GM21825 (cell line): ENCODE measurements around the gene TESPA1.

Experiments
- ATAC-seq: cut with Tn5 transposase; IDR thresholded peaks from one replicate; pipeline ENCODE4 v1.9.1; 2021; ENCODE audit warnings: mild to moderate bottlenecking, moderate library complexity; ENCODE audit not compliant: unreplicated experiment

The TESPA1 gene

GRCh38 chr12:54983536-54984101, 943 bp downstream of the TESPA1 start:
- ATAC-seq: no peak

DNA sequence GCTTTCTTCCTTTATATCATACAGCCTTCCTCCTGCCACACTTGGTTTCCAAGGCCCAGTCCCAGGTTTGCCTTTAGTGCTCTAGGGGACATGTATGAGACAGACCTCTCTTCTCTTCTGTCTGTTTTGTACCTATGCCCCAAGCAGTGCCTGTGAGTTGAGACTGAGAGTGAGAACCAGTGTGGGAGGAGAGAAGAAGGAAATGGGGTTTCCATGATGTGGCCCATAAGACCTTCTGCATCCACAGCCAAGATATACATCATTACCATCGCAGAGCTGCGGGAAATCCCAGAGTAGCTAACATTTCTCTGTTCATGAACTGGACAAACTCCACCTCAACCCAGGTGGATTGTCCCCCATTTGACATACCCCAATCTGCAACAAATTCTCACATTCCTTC, 2.8 kb downstream of the TESPA1 start:
- no peak for ATAC-seq

- ATAC-seq: no peak
These were observed 4.2 kb downstream of the TESPA1 start for GRCh38 chr12:54980341-54980740.

GRCh38 chr12:54977857-54978256, 6.7 kb downstream of the TESPA1 start:
- ATAC-seq: no peak

DNA sequence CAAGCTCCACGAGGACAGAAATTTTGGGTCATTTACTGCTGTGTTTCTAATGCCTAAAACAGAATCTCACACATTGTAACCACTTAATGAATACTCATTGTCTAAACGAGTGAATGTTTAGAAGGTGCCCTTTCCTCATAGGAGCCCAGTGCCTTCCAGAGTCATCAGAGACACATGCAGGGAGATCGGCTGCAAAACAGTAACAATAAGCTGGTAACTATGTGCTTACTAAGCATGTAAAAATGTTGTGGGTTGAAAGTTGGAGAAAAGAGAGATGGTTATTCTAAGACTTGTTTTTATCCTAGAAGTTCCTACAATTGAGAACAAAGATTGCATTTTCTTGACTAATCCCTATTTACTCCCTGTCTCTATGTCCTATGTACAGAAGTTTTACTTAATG, 7.4 kb downstream of the TESPA1 start:
- ATAC-seq: no peak

GRCh38 chr12:54975875-54976274, 8.7 kb downstream of the TESPA1 start:
- ATAC-seq: no peak

DNA sequence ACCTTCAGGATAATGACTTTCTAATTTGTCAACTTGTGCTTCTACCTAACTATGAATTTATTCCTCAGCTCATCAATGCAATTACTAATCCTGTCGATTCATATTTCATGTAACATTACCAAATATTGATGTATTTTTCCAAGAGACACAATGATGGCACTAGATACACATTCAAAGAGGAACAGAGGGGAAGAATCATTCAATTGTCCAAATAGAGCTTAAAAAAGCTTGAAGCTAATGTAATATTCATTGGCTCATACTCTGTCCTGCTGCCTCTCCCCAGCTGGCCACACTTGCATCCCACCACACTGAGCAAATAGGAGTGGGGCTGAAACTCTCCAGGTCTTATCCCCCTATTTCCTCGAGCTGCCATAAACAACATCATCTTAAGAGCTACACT, 9.3 kb downstream of the TESPA1 start:
- no peak for ATAC-seq

DNA sequence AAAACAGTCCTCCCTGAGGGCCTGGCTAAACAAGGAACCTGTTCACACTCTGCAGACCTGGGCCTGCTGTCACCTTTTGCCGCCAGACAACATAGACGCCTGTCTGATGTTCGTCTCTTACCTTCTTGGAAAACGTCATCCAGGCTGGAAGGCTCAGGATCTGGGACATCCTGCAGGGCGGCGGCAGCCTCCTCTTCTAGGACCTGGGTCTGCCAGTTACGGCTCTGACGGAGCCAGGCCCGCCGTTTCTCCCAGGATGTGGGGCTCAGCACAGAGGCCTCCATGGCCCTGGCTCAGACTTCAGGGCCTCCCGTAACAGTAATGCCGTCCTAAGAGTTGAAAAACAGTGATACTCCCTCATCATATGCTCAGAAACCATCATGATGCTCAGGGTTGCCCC, 10.3 kb downstream of the TESPA1 start:
- ATAC-seq: no peak

GRCh38 chr12:54973556-54973955, 11.0 kb downstream of the TESPA1 start:
- no peak for ATAC-seq

GRCh38 chr12:54970741-54971140, 13.8 kb downstream of the TESPA1 start:
- ATAC-seq: no peak

DNA sequence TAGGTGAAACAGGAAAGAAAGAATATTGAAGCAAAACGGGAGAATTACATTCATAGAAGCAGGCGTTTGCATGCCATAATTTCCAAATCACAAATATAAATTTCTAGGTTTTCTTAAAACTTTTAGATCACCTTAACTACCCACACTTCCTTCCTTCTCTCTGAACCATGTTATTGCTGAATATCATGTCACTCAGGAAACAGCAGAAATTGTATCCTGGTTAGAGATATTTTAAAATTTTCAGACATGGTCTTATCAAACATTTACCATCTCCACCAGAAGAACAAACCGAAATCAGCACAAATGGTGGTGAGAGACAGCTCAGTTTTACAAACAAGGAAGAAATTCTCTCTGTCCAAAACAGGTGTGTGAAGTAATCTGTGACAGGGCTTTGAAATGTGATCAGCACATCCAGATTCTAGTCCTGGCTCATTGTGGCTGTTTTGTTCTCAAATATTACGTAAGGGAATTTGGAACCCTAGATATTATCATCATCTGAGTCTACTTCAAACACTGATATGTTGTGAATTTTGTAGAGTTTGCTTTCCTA, 16.3 kb downstream of the TESPA1 start:
- no peak for ATAC-seq

- no peak for ATAC-seq
These were observed 17.1 kb downstream of the TESPA1 start for GRCh38 chr12:54967461-54967860.

DNA sequence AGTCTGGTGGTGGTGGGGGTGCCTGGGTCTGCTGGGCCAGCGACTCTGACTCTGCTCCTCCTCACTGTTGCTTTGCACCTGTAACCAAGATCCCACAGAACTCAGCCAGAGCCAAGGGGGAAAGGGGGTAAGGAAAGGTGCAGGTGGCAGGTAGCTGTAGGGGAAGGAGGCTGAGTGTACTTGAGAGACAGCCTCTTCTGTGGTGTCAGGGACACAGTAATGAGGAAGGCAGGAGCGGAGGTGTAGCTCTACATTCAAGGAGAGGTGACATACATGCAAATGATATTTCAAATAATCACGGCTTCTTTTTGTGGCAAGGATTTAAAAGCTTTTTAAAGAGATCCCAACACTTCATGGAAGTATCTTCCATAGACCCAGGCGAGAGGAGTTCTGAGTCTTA, 23.4 kb downstream of the TESPA1 start:
- ATAC-seq: no peak

DNA sequence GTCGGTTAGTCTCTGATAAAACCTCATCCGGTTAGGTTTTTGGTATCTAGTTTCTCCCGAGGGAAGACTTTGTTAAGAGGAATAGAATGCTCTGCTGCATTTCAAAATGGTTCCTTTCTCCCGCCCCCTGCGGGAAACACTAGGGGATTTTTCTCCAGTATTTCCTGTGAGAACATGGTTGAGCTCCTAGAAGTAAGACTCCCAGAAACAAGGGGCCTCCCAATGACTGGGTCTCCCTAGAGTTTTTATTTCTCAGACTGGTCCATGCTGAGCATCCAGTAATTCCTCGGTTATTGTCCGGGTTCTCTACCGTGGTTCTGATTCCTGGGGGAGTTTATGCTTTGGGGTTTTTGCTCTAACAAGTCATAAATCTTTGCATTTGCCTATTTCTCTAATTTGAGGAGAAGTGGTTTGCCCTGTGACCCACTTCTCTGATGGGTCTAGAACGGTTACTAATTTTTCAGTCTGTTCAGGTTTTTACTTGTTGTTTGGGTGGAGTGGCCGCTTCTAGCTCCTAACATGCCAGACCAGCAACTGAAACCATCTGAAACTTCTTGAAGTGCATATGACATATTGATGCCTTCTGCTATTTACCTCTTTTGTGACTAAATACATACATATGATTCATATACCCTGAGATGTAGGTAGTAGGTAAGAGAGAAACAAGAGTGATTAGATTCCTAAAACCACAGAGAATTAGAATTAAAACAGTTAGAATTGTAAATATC, 25.1 kb downstream of the TESPA1 start:
- no peak for ATAC-seq

DNA sequence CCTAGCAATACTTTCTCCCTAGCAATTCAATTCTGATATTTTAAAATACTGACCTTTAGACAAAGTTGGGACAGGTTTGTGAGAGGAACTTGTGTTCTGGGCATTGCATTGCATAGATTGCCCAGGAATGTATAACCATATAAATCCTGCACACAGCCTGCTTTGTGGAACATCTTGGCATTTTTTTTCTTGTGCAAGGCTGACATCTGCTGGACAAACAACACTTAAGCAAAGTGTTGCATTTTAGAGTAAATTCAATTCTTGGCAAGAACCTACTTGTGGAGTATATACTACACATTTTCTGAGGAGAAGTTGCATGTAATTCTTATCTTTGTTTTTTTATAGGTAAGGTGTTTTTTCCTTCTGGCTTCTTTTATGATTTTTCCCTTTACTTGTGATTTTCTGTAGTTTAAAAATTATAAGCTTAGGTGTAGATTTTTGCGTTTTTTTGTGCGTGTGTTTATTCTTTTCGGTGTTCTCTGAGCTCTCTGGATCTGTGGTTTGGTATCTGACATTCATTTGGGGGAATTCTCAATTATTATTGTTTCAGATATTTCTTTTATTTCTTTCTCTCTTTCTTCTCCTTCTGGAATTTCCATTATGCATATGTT, 26.4 kb downstream of the TESPA1 start:
- ATAC-seq: no peak

GRCh38 chr12:54956818-54957641, 27.5 kb downstream of the TESPA1 start:
- no peak for ATAC-seq

DNA sequence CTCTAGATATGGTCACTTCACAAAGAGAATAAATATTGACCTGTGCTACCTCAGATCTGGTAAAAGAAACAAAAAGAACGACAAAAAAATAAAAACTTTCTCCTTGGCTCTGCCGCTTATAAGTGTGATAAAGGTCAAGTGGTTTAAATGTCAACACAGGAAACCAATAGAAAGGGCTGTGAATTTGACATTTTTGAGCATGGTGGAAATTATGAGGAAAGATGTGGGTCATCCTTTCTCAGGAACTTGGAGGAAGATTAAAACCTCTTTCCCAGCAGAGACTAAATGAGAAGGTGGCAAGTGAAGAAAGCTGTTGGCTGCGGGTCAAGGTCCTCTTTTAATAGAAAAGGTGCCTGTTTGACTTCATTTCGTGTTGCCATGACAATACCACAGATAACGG, 28.2 kb downstream of the TESPA1 start:
- no peak for ATAC-seq

GRCh38 chr12:54954801-54955200, 29.8 kb downstream of the TESPA1 start:
- no peak for ATAC-seq

- no peak for ATAC-seq
These were observed 30.3 kb downstream of the TESPA1 start for GRCh38 chr12:54954228-54954627.

DNA sequence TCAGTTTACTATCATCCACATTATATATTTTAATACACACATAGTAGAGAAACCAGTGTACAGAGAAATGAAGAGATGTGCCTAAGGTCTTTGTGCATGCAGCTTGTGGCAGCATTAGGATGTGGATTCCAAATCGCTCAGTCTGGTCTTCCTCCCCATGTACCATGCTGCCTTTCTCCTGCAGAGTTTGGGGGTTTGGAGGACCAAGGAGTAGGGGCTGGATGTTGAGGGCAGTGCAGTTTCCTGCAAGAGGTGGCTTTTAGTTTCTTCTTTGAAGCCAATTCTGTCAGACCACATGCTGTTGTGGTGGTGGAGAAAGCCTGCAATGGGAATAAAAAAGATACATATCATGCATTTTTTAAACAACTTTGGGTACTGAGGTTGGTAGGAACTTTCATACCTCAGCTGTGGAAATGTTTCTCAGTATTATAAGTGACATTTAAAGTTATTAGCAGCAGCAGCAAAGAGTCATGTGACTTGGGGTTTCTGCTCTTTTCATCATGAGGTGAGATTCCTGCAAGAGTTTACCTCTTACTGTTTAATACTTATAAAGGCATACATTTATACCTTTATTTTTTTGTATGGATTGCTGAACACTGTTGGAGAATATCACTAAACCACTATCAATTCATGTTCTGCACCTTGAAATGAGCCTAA, 34.4 kb downstream of the TESPA1 start:
- no peak for ATAC-seq
